Measurements from ENCODE around the gene CHSY3. TPM values are rescaled to one million over a fixed set of nuclear protein-coding genes. Genes with fewer than 3 reads are reported as not detected.

CHSY3 gene
- total RNA-seq, 1 donor from 2014 or later: 1.7 TPM

- Histone ChIP-seq H3K4me3 (ENCODE audit: low read depth, low read length) (no peak overlapping the region), H3K27me3 (ENCODE audit: control insufficient read depth, insufficient read depth, low read length) (no peaks in the 10 kb centered on the region), H3K36me3 (ENCODE audit: control insufficient read depth, insufficient read depth, low read length) (no peaks in the 10 kb centered on the region)
- TF ChIP-seq CTCF (IDR thresholded peaks at IDR 0.05; ENCODE audit: insufficient read depth, low read length, poor library complexity, severe bottlenecking): no peak
- DNase-seq (ENCODE audit: low read depth): no peak
These were observed 87.5 kb downstream of the CHSY3 start for GRCh38 chr5:129991780-129992179.

DNA sequence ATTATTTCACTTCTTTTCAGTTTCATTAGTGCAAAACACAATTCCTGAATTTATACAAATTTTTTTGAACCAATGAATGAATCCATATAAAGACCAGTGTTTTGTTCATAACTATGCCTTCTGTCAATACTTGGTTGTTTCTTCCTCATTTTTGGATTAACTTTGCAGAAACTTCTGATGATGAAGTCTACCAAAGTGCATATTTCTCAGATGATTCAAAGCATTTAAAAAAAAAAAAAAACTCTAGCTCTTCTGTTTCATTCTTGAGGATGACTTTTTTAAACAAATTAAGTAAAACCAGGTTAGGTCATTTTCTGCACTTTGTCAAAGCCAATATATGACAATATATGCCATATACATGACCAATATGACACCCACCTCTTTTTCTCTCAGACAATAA is 92.6 kb downstream of the CHSY3 start:
- DNase-seq (ENCODE audit: low read depth): no peak
- TF ChIP-seq CTCF (IDR thresholded peaks at IDR 0.05; ENCODE audit: insufficient read depth, low read length, poor library complexity, severe bottlenecking): no peak
- Histone ChIP-seq H3K4me3 (ENCODE audit: low read depth, low read length) (no peak overlapping the region), H3K27me3 (ENCODE audit: control insufficient read depth, insufficient read depth, low read length) (no peaks in the 10 kb centered on the region), H3K36me3 (ENCODE audit: control insufficient read depth, insufficient read depth, low read length) (no peaks in the 10 kb centered on the region)

GRCh38 chr5:130000460-130000859 is 96.2 kb downstream of the CHSY3 start:
- no peak for DNase-seq (ENCODE audit: low read depth)
- H3K4me3 ChIP-seq (ENCODE audit: low read depth, low read length): no peak overlapping the region
- H3K27me3 ChIP-seq (ENCODE audit: control insufficient read depth, insufficient read depth, low read length): no peaks in the 10 kb centered on the region
- H3K36me3 ChIP-seq (ENCODE audit: control insufficient read depth, insufficient read depth, low read length): no peaks in the 10 kb centered on the region
- no peak for TF ChIP-seq CTCF (IDR thresholded peaks at IDR 0.05; ENCODE audit: insufficient read depth, low read length, poor library complexity, severe bottlenecking)

DNA sequence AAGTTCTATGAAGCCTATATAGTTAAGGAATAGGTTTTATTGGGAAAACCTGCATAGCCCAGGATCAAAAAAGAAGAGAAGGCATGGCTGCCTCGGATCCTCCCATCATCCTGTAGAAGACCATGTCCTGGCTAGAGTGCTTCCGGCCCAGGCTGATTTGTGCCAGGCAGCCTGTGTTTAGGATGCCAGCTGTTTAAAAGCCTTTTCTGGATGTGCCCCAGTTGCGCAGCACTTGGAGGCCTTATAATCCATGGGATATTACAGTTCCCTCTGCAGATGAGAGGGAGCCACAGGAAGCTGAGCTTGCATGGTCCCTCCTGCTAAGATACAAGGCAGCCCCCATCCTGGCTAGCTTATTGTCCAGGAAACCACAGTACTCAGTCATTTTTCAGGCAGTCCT is 97.9 kb downstream of the CHSY3 start:
- no peak for DNase-seq (ENCODE audit: low read depth)
- H3K27me3 ChIP-seq (ENCODE audit: control insufficient read depth, insufficient read depth, low read length): no peaks in the 10 kb centered on the region
- TF ChIP-seq CTCF (IDR thresholded peaks at IDR 0.05; ENCODE audit: insufficient read depth, low read length, poor library complexity, severe bottlenecking): no peak
- no peak overlapping the region for H3K4me3 ChIP-seq (ENCODE audit: low read depth, low read length)
- H3K36me3 ChIP-seq (ENCODE audit: control insufficient read depth, insufficient read depth, low read length): no peaks in the 10 kb centered on the region

DNA sequence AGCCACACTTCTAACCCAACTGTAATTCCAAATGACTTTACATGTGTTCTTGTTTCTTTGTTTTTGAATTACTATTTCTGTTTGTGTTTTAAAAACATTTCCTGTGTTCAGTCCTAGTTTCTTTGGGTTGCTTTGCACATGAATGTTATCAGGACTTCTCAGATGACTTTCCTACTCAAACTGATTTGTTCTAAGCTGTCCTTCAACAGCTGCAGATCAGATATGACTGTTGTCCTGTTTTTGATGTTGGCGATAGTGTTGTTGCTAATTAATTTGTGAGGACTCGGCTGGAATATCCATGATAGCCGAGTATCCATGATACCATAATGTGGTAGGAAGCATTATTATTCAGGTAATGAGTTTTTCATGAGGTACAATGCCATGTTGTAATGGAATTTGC is 98.6 kb downstream of the CHSY3 start:
- H3K27me3 ChIP-seq (ENCODE audit: control insufficient read depth, insufficient read depth, low read length): no peaks in the 10 kb centered on the region
- TF ChIP-seq CTCF (IDR thresholded peaks at IDR 0.05; ENCODE audit: insufficient read depth, low read length, poor library complexity, severe bottlenecking): no peak
- no peaks in the 10 kb centered on the region for H3K36me3 ChIP-seq (ENCODE audit: control insufficient read depth, insufficient read depth, low read length)
- no peak overlapping the region for H3K4me3 ChIP-seq (ENCODE audit: low read depth, low read length)
- no peak for DNase-seq (ENCODE audit: low read depth)

GRCh38 chr5:130011986-130012385 is 107.7 kb downstream of the CHSY3 start:
- H3K27me3 ChIP-seq (ENCODE audit: control insufficient read depth, insufficient read depth, low read length): no peaks in the 10 kb centered on the region
- no peaks in the 10 kb centered on the region for H3K36me3 ChIP-seq (ENCODE audit: control insufficient read depth, insufficient read depth, low read length)
- H3K4me3 ChIP-seq (ENCODE audit: low read depth, low read length): no peak overlapping the region
- TF ChIP-seq CTCF (IDR thresholded peaks at IDR 0.05; ENCODE audit: insufficient read depth, low read length, poor library complexity, severe bottlenecking): no peak
- no peak for DNase-seq (ENCODE audit: low read depth)

Measured in kidney epithelial cell (primary cell).